ENCODE measurements around the gene LIPC.

The LIPC gene

GRCh38 chr15:58576657-58577056 is 144.9 kb downstream of the LIPC start:
- Histone ChIP-seq H3K27me3 (ENCODE audit: insufficient read depth, low read length, poor library complexity) (no peaks in the 10 kb centered on the region), H3K18ac (ENCODE audit: low read length) (no peak overlapping the region), H2BK5ac (ENCODE audit: low read length) (no peak overlapping the region), H3K79me2 (ENCODE audit: control insufficient read depth, insufficient read depth, low read length) (no peaks in the 10 kb centered on the region), H3K36me3 (ENCODE audit: control insufficient read depth, insufficient read depth, low read length) (no peaks in the 10 kb centered on the region), H3K27ac (ENCODE audit: low read depth, low read length) (no peak overlapping the region), H3K56ac (ENCODE audit: low read length) (no peak overlapping the region), H3K9ac (ENCODE audit: low read length) (no peak overlapping the region), H2AK5ac (ENCODE audit: low read length) (no peak overlapping the region), H3K79me1 (ENCODE audit: low read length) (no peaks in the 10 kb centered on the region), H2BK120ac (ENCODE audit: low read depth, low read length) (no peak overlapping the region), H3K4me1 (ENCODE audit: control insufficient read depth, low read depth, low read length) (no peaks in the 10 kb centered on the region), H2BK15ac (replicated peaks; ENCODE audit: low read depth) (no peak overlapping the region), H3K4ac (ENCODE audit: low read depth, low read length) (no peak overlapping the region), H4K8ac (ENCODE audit: low read depth, low read length) (no peak overlapping the region), H3K4me2 (ENCODE audit: low read length) (no peak overlapping the region), H3K23ac (ENCODE audit: low read length) (no peak overlapping the region), H3K4me3 (ENCODE audit: low read length) (no peak overlapping the region), H4K5ac (ENCODE audit: low read length) (no peak overlapping the region)
- DNase-seq: no peak

GRCh38 chr15:58582160-58582559 is 150.4 kb downstream of the LIPC start:
- no peak overlapping the region for H3K4ac ChIP-seq (ENCODE audit: low read depth, low read length)
- no peaks in the 10 kb centered on the region for H3K27me3 ChIP-seq (ENCODE audit: insufficient read depth, low read length, poor library complexity)
- no peaks in the 10 kb centered on the region for H3K36me3 ChIP-seq (ENCODE audit: control insufficient read depth, insufficient read depth, low read length)
- no peak overlapping the region for H4K5ac ChIP-seq (ENCODE audit: low read length)
- no peak overlapping the region for H3K9ac ChIP-seq (ENCODE audit: low read length)
- H3K23ac ChIP-seq (ENCODE audit: low read length): no peak overlapping the region
- H3K79me1 ChIP-seq (ENCODE audit: low read length): no peaks in the 10 kb centered on the region
- H3K56ac ChIP-seq (ENCODE audit: low read length): no peak overlapping the region
- no peak overlapping the region for H4K8ac ChIP-seq (ENCODE audit: low read depth, low read length)
- no CpG with 5 or more reads among the region's 3 CpGs for WGBS (ENCODE audit: extremely low coverage, insufficient coverage, low lambda C conversion rate)
- no peaks in the 10 kb centered on the region for H3K4me1 ChIP-seq (ENCODE audit: control insufficient read depth, low read depth, low read length)
- no peak overlapping the region for H2BK120ac ChIP-seq (ENCODE audit: low read depth, low read length)
- H2AK5ac ChIP-seq (ENCODE audit: low read length): no peak overlapping the region
- no peak overlapping the region for H3K27ac ChIP-seq (ENCODE audit: low read depth, low read length)
- no peak overlapping the region for H3K4me2 ChIP-seq (ENCODE audit: low read length)
- no peak overlapping the region for H3K18ac ChIP-seq (ENCODE audit: low read length)
- DNase-seq: no peak
- no peak overlapping the region for H3K4me3 ChIP-seq (ENCODE audit: low read length)
- no peak overlapping the region for H2BK15ac ChIP-seq (replicated peaks; ENCODE audit: low read depth)
- H3K79me2 ChIP-seq (ENCODE audit: control insufficient read depth, insufficient read depth, low read length): no peaks in the 10 kb centered on the region
- H2BK5ac ChIP-seq (ENCODE audit: low read length): no peak overlapping the region

- DNase-seq: no peak
- Histone ChIP-seq H3K79me2 (ENCODE audit: control insufficient read depth, insufficient read depth, low read length) (no peaks in the 10 kb centered on the region), H3K9ac (ENCODE audit: low read length) (no peak overlapping the region), H2BK5ac (ENCODE audit: low read length) (no peak overlapping the region), H4K5ac (ENCODE audit: low read length) (no peak overlapping the region), H3K18ac (ENCODE audit: low read length) (no peak overlapping the region), H2BK120ac (ENCODE audit: low read depth, low read length) (no peak overlapping the region), H3K27me3 (ENCODE audit: insufficient read depth, low read length, poor library complexity) (no peaks in the 10 kb centered on the region), H2AK5ac (ENCODE audit: low read length) (no peak overlapping the region), H3K4me2 (ENCODE audit: low read length) (no peak overlapping the region), H3K79me1 (ENCODE audit: low read length) (no peaks in the 10 kb centered on the region), H3K27ac (ENCODE audit: low read depth, low read length) (no peak overlapping the region), H4K8ac (ENCODE audit: low read depth, low read length) (no peak overlapping the region), H3K23ac (ENCODE audit: low read length) (no peak overlapping the region), H3K56ac (ENCODE audit: low read length) (no peak overlapping the region), H3K4ac (ENCODE audit: low read depth, low read length) (no peak overlapping the region), H2BK15ac (replicated peaks; ENCODE audit: low read depth) (no peak overlapping the region), H3K4me1 (ENCODE audit: control insufficient read depth, low read depth, low read length) (no peaks in the 10 kb centered on the region), H3K36me3 (ENCODE audit: control insufficient read depth, insufficient read depth, low read length) (no peaks in the 10 kb centered on the region), H3K4me3 (ENCODE audit: low read length) (no peak overlapping the region)
- whole genome bisulfite sequencing (ENCODE audit: extremely low coverage, insufficient coverage, low lambda C conversion rate): no CpG with 5 or more reads among the region's 3 CpGs
Measured at GRCh38 chr15:58583171-58583908, 151.5 kb downstream of the LIPC start.

- Histone ChIP-seq H2BK15ac (replicated peaks; ENCODE audit: low read depth) (no peak overlapping the region), H3K27me3 (ENCODE audit: insufficient read depth, low read length, poor library complexity) (no peaks in the 10 kb centered on the region), H3K23ac (ENCODE audit: low read length) (no peak overlapping the region), H2BK5ac (ENCODE audit: low read length) (no peak overlapping the region), H3K56ac (ENCODE audit: low read length) (peak overlapping the region; percentile 58), H3K4me1 (ENCODE audit: control insufficient read depth, low read depth, low read length) (no peaks in the 10 kb centered on the region), H3K4ac (ENCODE audit: low read depth, low read length) (no peak overlapping the region), H2BK120ac (ENCODE audit: low read depth, low read length) (no peak overlapping the region), H3K4me3 (ENCODE audit: low read length) (no peak overlapping the region), H3K4me2 (ENCODE audit: low read length) (no peak overlapping the region), H3K9ac (ENCODE audit: low read length) (no peak overlapping the region), H3K79me2 (ENCODE audit: control insufficient read depth, insufficient read depth, low read length) (no peaks in the 10 kb centered on the region), H3K79me1 (ENCODE audit: low read length) (no peaks in the 10 kb centered on the region), H3K36me3 (ENCODE audit: control insufficient read depth, insufficient read depth, low read length) (no peaks in the 10 kb centered on the region), H4K5ac (ENCODE audit: low read length) (no peak overlapping the region), H2AK5ac (ENCODE audit: low read length) (no peak overlapping the region), H3K27ac (ENCODE audit: low read depth, low read length) (no peak overlapping the region), H3K18ac (ENCODE audit: low read length) (no peak overlapping the region), H4K8ac (ENCODE audit: low read depth, low read length) (no peak overlapping the region)
- DNase-seq: no peak
- WGBS (ENCODE audit: extremely low coverage, insufficient coverage, low lambda C conversion rate): no CpG with 5 or more reads among the region's 6 CpGs
Measured at GRCh38 chr15:58584789-58585461, 153.1 kb downstream of the LIPC start.

- Histone ChIP-seq H3K27ac (ENCODE audit: low read depth, low read length) (no peak overlapping the region), H4K5ac (ENCODE audit: low read length) (no peak overlapping the region)
Measured at GRCh38 chr15:58585693-58586443, 154.1 kb downstream of the LIPC start.

More at GRCh38 chr15:58585693-58586443, 154.1 kb downstream of the LIPC start:
- H3K4me1 ChIP-seq (ENCODE audit: control insufficient read depth, low read depth, low read length): no peaks in the 10 kb centered on the region
- no peak overlapping the region for H3K4me2 ChIP-seq (ENCODE audit: low read length)
- H3K18ac ChIP-seq (ENCODE audit: low read length): no peak overlapping the region
- no peaks in the 10 kb centered on the region for H3K79me1 ChIP-seq (ENCODE audit: low read length)
- H3K4ac ChIP-seq (ENCODE audit: low read depth, low read length): no peak overlapping the region
- H2AK5ac ChIP-seq (ENCODE audit: low read length): peak overlapping the region; percentile 9
- no peak overlapping the region for H3K4me3 ChIP-seq (ENCODE audit: low read length)
- no peaks in the 10 kb centered on the region for H3K36me3 ChIP-seq (ENCODE audit: control insufficient read depth, insufficient read depth, low read length)
- no peak overlapping the region for H3K56ac ChIP-seq (ENCODE audit: low read length)
- no peak overlapping the region for H2BK15ac ChIP-seq (replicated peaks; ENCODE audit: low read depth)
- H3K79me2 ChIP-seq (ENCODE audit: control insufficient read depth, insufficient read depth, low read length): no peaks in the 10 kb centered on the region
- H3K9ac ChIP-seq (ENCODE audit: low read length): no peak overlapping the region
- H3K27me3 ChIP-seq (ENCODE audit: insufficient read depth, low read length, poor library complexity): no peaks in the 10 kb centered on the region
- H2BK120ac ChIP-seq (ENCODE audit: low read depth, low read length): no peak overlapping the region
- H4K8ac ChIP-seq (ENCODE audit: low read depth, low read length): no peak overlapping the region
- WGBS (ENCODE audit: extremely low coverage, insufficient coverage, low lambda C conversion rate): no CpG with 5 or more reads among the region's 5 CpGs
- DNase-seq: no peak
- H2BK5ac ChIP-seq (ENCODE audit: low read length): no peak overlapping the region
- H3K23ac ChIP-seq (ENCODE audit: low read length): no peak overlapping the region
